GM19468 (cell line): ENCODE data around the gene FBXO15.

Experiments
- ATAC-seq: cut with Tn5 transposase; IDR thresholded peaks from one replicate; pipeline ENCODE4 v1.9.1; 2021; ENCODE audit warnings: mild to moderate bottlenecking, moderate library complexity, moderate number of reproducible peaks; ENCODE audit not compliant: unreplicated experiment; ENCODE audit errors: extremely low read depth

Gene FBXO15

GRCh38 chr18:74147779-74148542 is at the start of gene FBXO15, which contains the start of gene TIMM21:
Gene FBXO15 (minus strand): TSS chr18:74147834. CDS start chr18:74147785, 49 bp downstream.
Gene TIMM21 (plus strand): TSS chr18:74148523. CDS start chr18:74148809, 286 bp downstream.
- ATAC-seq: peak; percentile 90

- ATAC-seq: peak; percentile 60
Measured at GRCh38 chr18:74196220-74197119, 48.8 kb upstream of the FBXO15 start.

GRCh38 chr18:74194691-74195090 is 47.1 kb upstream of the FBXO15 start:
- no peak for ATAC-seq

- ATAC-seq: no peak
Measured at GRCh38 chr18:74191577-74191976, 43.9 kb upstream of the FBXO15 start.

GRCh38 chr18:74190086-74190485 is 42.5 kb upstream of the FBXO15 start:
- ATAC-seq: no peak

GRCh38 chr18:74186661-74187060 is 39.0 kb upstream of the FBXO15 start:
- ATAC-seq: no peak

- ATAC-seq: no peak
Measured at GRCh38 chr18:74185860-74186259, 38.2 kb upstream of the FBXO15 start.

- ATAC-seq: no peak
Measured at GRCh38 chr18:74184875-74185274, 37.2 kb upstream of the FBXO15 start.

GRCh38 chr18:74183130-74183529 is 35.5 kb upstream of the FBXO15 start:
- no peak for ATAC-seq

- no peak for ATAC-seq
Measured at GRCh38 chr18:74182335-74182734, 34.7 kb upstream of the FBXO15 start.

- no peak for ATAC-seq
Measured at GRCh38 chr18:74179623-74180199, 32.1 kb upstream of the FBXO15 start.

GRCh38 chr18:74178884-74179283 is 31.2 kb upstream of the FBXO15 start:
- ATAC-seq: no peak

- no peak for ATAC-seq
Measured at GRCh38 chr18:74175658-74176057, 28.0 kb upstream of the FBXO15 start.

GRCh38 chr18:74173434-74173750 is 25.8 kb upstream of the FBXO15 start:
- no peak for ATAC-seq

- ATAC-seq: no peak
Measured at GRCh38 chr18:74172697-74173433, 25.2 kb upstream of the FBXO15 start.

- ATAC-seq: peak; percentile 87
Measured at GRCh38 chr18:74171910-74172606, 24.4 kb upstream of the FBXO15 start.

GRCh38 chr18:74166386-74166785 is 18.8 kb upstream of the FBXO15 start:
- no peak for ATAC-seq

GRCh38 chr18:74163019-74163660 is 15.5 kb upstream of the FBXO15 start:
- ATAC-seq: no peak

GRCh38 chr18:74155276-74155675 is 7.6 kb upstream of the FBXO15 start:
- ATAC-seq: no peak
